Stomach (tissue), 4 donors: ENCODE measurements around the gene FKBP3.

Experiments used
- POLR2A ChIP-seq, 4 donors: fragments of 450-650 bp; IDR thresholded peaks; one replicate each; pipeline ENCODE4 v1.6.1; 2016; ENCODE audit warnings: antibody characterized with exemption in 4 of 4, control low read depth in 2 of 4, mild to moderate bottlenecking in 1 of 4, moderate library complexity in 1 of 4
- POLR2AphosphoS5 ChIP-seq, 3 donors: sonication (generic); formaldehyde crosslinking; IDR thresholded peaks; one replicate each; pipeline ENCODE4 v1.6.1; 2016; ENCODE audit warnings: antibody characterized with exemption in 3 of 3

GRCh38 chr14:45104561-45104960 is 29.7 kb downstream of the FKBP3 start:
- TF ChIP-seq POLR2A (IDR thresholded peaks at IDR 0.05), result no peak
- no peak for TF ChIP-seq POLR2AphosphoS5 (IDR thresholded peaks at IDR 0.05)
